ENCODE results near the gene PCNT. TPM values are rescaled to one million over a fixed set of nuclear protein-coding genes. Genes with fewer than 3 reads are reported as not detected.

The PCNT gene
- total and polyA plus RNA-seq, 10 donors: 6.4 to 43.7 (median 35.4) TPM

DNA sequence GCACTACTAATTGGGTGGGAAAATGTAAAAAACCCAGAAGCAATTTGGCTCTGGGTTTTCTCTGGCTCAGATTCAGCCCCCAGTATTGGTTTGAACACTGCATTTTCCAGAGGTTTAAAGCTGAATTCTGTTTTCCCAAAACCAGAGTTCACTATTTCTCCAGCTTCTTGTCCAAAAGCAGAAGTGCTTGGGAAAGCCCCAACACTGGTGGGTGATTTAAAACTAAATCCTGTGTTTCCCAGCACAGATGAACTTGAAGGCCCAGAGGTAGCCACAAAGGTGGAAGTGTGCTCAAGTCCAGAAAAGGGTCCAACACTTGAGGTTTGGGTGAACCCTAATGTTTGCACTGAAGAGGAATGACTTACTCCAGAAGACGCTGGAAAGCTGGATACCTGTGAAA lies 39.2 kb upstream of the PCNT start:
- H3K4me3 ChIP-seq: peak overlapping the region in 6 of 8 donors; percentile 68 to 99 (median 95)
- TF ChIP-seq POLR2AphosphoS5 (IDR thresholded peaks at IDR 0.05) (no peak), POLR2A (IDR thresholded peaks at IDR 0.05) (no peak)
- TF ChIP-seq, protein P1, sequence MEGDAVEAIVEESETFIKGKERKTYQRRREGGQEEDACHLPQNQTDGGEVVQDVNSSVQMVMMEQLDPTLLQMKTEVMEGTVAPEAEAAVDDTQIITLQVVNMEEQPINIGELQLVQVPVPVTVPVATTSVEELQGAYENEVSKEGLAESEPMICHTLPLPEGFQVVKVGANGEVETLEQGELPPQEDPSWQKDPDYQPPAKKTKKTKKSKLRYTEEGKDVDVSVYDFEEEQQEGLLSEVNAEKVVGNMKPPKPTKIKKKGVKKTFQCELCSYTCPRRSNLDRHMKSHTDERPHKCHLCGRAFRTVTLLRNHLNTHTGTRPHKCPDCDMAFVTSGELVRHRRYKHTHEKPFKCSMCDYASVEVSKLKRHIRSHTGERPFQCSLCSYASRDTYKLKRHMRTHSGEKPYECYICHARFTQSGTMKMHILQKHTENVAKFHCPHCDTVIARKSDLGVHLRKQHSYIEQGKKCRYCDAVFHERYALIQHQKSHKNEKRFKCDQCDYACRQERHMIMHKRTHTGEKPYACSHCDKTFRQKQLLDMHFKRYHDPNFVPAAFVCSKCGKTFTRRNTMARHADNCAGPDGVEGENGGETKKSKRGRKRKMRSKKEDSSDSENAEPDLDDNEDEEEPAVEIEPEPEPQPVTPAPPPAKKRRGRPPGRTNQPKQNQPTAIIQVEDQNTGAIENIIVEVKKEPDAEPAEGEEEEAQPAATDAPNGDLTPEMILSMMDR (IDR thresholded peaks at IDR 0.05 in 8 of 11, conservative IDR thresholded peaks at IDR 0.05 in 3 of 11): no peak
- peaks cover 1 to 51% (median 25%) of the 10 kb centered on the region in 6 donors for H3K36me3 ChIP-seq
- peaks cover 39 to 88% (median 60%) of the 10 kb centered on the region in 6 donors for H3K4me1 ChIP-seq
- H3K27ac ChIP-seq: peak overlapping the region in 5 of 8 donors; percentile 1 to 98 (median 49)
- intact Hi-C loops (cut with DNase I; ENCODE audit: low total_unique reads): loop anchor here (5.0 kb wide), 1 partner anchor 43 kb away; a partner anchor contains a TSS
- no peaks in the 10 kb centered on the region for H3K27me3 ChIP-seq (replicated peaks in 1 of 7)
- H3K9me3 ChIP-seq: no peaks in the 10 kb centered on the region
- no peak for DNase-seq
- 71 to 100% (median 88%) methylated on average over 1 of the region's 1 CpG for WGBS, 5 donors

DNA sequence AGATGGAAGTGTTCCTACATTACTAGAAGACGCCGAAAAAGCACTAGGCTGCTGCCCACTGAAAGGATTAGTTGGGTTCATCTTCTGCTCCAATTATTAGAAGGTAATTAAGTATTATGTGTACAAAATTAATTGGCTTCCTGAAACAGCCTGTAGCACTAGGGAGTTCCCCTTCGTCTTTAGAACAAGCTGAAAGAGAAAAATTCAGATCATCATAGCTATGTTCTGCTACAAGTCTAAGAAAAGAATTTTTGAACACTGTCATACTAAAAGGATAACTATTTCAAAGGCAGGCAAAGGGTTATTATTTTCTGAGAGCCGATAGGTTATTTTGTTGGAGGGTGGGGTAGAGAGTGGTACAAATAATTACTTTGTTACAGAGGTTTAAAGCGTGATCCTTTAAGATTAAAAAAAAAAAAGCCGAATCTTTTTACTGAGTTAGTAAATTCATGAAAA lies 38.7 kb upstream of the PCNT start, which contains the start of gene MCM3AP:
MCM3AP (minus strand) TSS at position 406 of the 456 bp plus-strand sequence; CDS start at position 81, 325 bp downstream.
- peaks cover 39 to 91% (median 60%) of the 10 kb centered on the region in 6 donors for H3K4me1 ChIP-seq

DNA sequence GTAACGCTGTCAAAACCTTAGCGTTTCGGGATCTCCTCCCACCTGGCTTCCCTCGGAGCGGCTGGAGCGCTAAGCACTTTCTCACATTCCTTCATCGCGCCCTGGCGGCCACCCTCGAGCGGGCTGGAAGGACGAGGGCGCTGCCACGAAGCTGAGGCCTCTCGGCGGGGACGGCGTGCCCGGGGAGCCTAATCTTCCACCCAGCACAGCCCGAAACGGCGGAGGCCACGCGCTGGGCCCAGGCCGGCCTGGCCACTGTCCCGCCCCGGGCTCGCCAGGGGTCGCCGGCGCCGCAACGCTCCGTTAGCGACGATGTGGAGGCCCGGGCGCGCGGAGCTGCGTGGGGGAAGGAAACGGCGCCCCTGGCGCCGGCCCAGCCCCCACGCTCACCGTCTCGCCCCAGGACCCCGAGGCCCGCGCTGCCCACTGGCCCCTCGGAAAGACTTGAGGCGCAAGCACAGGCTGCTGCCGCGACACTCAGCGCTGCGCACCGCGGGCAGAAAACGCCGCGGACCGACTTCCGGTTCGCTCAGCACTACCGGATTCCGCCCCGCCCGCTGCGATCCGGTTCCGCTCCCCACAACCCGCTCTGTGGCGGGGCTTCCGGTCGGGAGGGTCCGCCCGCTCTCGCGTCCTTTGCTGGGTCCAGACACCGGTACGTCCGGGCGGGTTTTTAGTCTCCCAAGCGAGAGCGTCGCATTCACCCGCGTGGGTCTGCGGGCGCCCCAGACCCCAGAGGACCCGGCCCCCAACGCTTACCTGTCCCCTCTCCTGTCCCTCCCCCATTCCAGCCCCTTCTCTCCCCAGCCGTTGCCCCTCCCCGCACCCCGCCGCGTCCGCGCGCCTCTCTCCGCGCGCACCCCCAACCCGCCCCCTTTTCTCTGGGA lies 38.0 kb upstream of the PCNT start, which contains the start of gene YBEY:
YBEY (plus strand) TSS at position 582 of the 887 bp plus-strand sequence. CDS start 572 bp downstream, outside the sequence.
- peaks cover 39 to 92% (median 57%) of the 10 kb centered on the region in 6 donors for H3K4me1 ChIP-seq
- TF ChIP-seq, protein P1 (IDR thresholded peaks at IDR 0.05 in 8 of 11, conservative IDR thresholded peaks at IDR 0.05 in 3 of 11): peak in 9 of 11 experiments; percentile 12 to 69 (median 30)
- peak; percentile 91 to 95 (median 92) for TF ChIP-seq POLR2AphosphoS5 (IDR thresholded peaks at IDR 0.05)
- peak; percentile 11 to 51 (median 51) for TF ChIP-seq POLR2A (IDR thresholded peaks at IDR 0.05)
- DNase-seq: peak; percentile 97
- peak within 1 kb of the TSS; percentile 90 to 98 (median 96) for H3K27ac ChIP-seq
- peak within 1 kb of the TSS; percentile 68 to 99 (median 92) for H3K4me3 ChIP-seq
- no peaks in the 10 kb centered on the region for H3K27me3 ChIP-seq (replicated peaks in 1 of 7)
- intact Hi-C loops (cut with DNase I; ENCODE audit: low total_unique reads): loop anchor here (5.0 kb wide), 1 partner anchor 41 kb away; a partner anchor contains a TSS
- no peaks in the 10 kb centered on the region for H3K9me3 ChIP-seq
- WGBS, 5 donors: 0 to 1% (median 1%) methylated on average over 66 to 105 of the region's 105 CpGs
- H3K36me3 ChIP-seq: peaks cover 0 to 43% (median 15%) of the 10 kb centered on the region in 6 donors

More for the DNA sequence above, 38.7 kb upstream of the PCNT start, which contains the start of gene MCM3AP:
- Histone ChIP-seq H3K27ac (peak within 1 kb of the TSS; percentile 90 to 98 (median 96)), H3K36me3 (peaks cover 0 to 46% (median 20%) of the 10 kb centered on the region in 6 donors), H3K4me3 (peak within 1 kb of the TSS; percentile 68 to 99 (median 92)), H3K27me3 (replicated peaks in 1 of 7) (no peaks in the 10 kb centered on the region), H3K9me3 (no peaks in the 10 kb centered on the region)
- intact Hi-C loops (cut with DNase I; ENCODE audit: low total_unique reads): loop anchor here (5.0 kb wide), 1 partner anchor 42 kb away; a partner anchor contains a TSS
- TF ChIP-seq POLR2AphosphoS5 (IDR thresholded peaks at IDR 0.05) (no peak), POLR2A (IDR thresholded peaks at IDR 0.05) (no peak)
- TF ChIP-seq, protein P1 (IDR thresholded peaks at IDR 0.05 in 8 of 11, conservative IDR thresholded peaks at IDR 0.05 in 3 of 11): no peak
- no peak for DNase-seq
- 32 to 36% (median 34%) methylated on average over 6 of the region's 6 CpGs for WGBS, 5 donors

Measured in spleen (tissue), 11 donors.